Endothelial cell (in vitro differentiated cells): ENCODE measurements around the gene SYT14. TPM values are rescaled to one million over a fixed set of nuclear protein-coding genes. Genes with fewer than 3 reads are reported as not detected.

ENCODE experiments used
- DNase-seq: peaks from one replicate; pipeline ENCODE4 v3.0.0; 2021; ENCODE audit warnings: low spot score
- H3K27ac Mint-ChIP-seq: one replicate; pipeline ENCODE4 v1.8.0; 2021; ENCODE audit warnings: mixed read lengths, inconsistent platforms; ENCODE audit not compliant: unreplicated experiment
- H3K27me3 Mint-ChIP-seq: one replicate; pipeline ENCODE4 v1.8.0; 2021; ENCODE audit warnings: mild to moderate bottlenecking, moderate library complexity, mixed read lengths, inconsistent platforms; ENCODE audit not compliant: unreplicated experiment
- H3K36me3 Mint-ChIP-seq: one replicate; pipeline ENCODE4 v1.8.0; 2021; ENCODE audit warnings: mild to moderate bottlenecking, low read depth, mixed read lengths, inconsistent platforms; ENCODE audit not compliant: unreplicated experiment
- H3K4me1 Mint-ChIP-seq: one replicate; pipeline ENCODE4 v1.8.0; 2021; ENCODE audit warnings: mild to moderate bottlenecking, mixed read lengths, inconsistent platforms; ENCODE audit not compliant: unreplicated experiment
- H3K4me3 Mint-ChIP-seq: one replicate; pipeline ENCODE4 v1.8.0; 2021; ENCODE audit warnings: mild to moderate bottlenecking, mixed read lengths, inconsistent platforms; ENCODE audit not compliant: unreplicated experiment
- H3K9me3 Mint-ChIP-seq: one replicate; pipeline ENCODE4 v1.8.0; 2021; ENCODE audit warnings: mixed read lengths, inconsistent platforms; ENCODE audit not compliant: unreplicated experiment
- CTCF ChIP-seq: fragments of 200-600 bp; sonication (generic); IDR thresholded peaks from one replicate; pipeline ENCODE4 v1.5.0; 2021; ENCODE audit warnings: antibody characterized with exemption; ENCODE audit not compliant: unreplicated experiment
- total RNA-seq: library from RNA; stranded (reverse); fragmentation: NEBNext Ultra II Directional; extraction: Animal tissue kit (Norgen Biotek cat#: 25700); gene quantifications from one replicate; pipeline ENCODE4 v1.2.1, GENCODE V29; 2021; ENCODE audit not compliant: unreplicated experiment

SYT14 gene
- total RNA-seq, 1 donor from 2014 or later, result 9.7 TPM

- Mint-ChIP-seq H3K36me3 (peaks cover 5% of the 10 kb centered on the region), H3K9me3 (no peaks in the 10 kb centered on the region), H3K27ac (no peak overlapping the region), H3K4me1 (no peaks in the 10 kb centered on the region), H3K27me3 (no peaks in the 10 kb centered on the region), H3K4me3 (no peak overlapping the region)
- no peak for TF ChIP-seq CTCF
- no peak for DNase-seq
Observed at GRCh38 chr1:210200124-210200736, 262.2 kb downstream of the SYT14 start.

- Mint-ChIP-seq H3K9me3 (no peaks in the 10 kb centered on the region), H3K36me3 (no peaks in the 10 kb centered on the region), H3K27me3 (no peaks in the 10 kb centered on the region), H3K27ac (no peak overlapping the region), H3K4me3 (no peak overlapping the region), H3K4me1 (no peaks in the 10 kb centered on the region)
- no peak for TF ChIP-seq CTCF
- no peak for DNase-seq
Observed at GRCh38 chr1:210201681-210202080, 263.7 kb downstream of the SYT14 start.

GRCh38 chr1:210207597-210208450 lies 269.8 kb downstream of the SYT14 start:
- no peaks in the 10 kb centered on the region for H3K9me3 Mint-ChIP-seq
- no peaks in the 10 kb centered on the region for H3K4me1 Mint-ChIP-seq
- H3K36me3 Mint-ChIP-seq, result no peaks in the 10 kb centered on the region
- no peak for TF ChIP-seq CTCF
- no peak for DNase-seq
- no peaks in the 10 kb centered on the region for H3K27me3 Mint-ChIP-seq
- no peak overlapping the region for H3K4me3 Mint-ChIP-seq
- no peak overlapping the region for H3K27ac Mint-ChIP-seq

GRCh38 chr1:210213335-210213734 lies 275.3 kb downstream of the SYT14 start:
- Mint-ChIP-seq H3K4me3 (no peak overlapping the region), H3K36me3 (no peaks in the 10 kb centered on the region), H3K9me3 (no peaks in the 10 kb centered on the region), H3K4me1 (no peaks in the 10 kb centered on the region), H3K27me3 (no peaks in the 10 kb centered on the region), H3K27ac (no peak overlapping the region)
- TF ChIP-seq CTCF, result no peak
- DNase-seq, result no peak
